Loucy (cell line): Measurements from ENCODE around the gene USP19.

Source experiments
- CTCF ChIP-seq: fragments of 200-600 bp; sonication (generic); conservative IDR thresholded peaks from 2 replicates; pipeline ENCODE4 v1.5.1; 2014; ENCODE audit warnings: mild to moderate bottlenecking, antibody characterized with exemption, low read length
- EZH2phosphoT487 ChIP-seq: fragments of 200-600 bp; IDR thresholded peaks from 2 replicates; pipeline ENCODE4 v1.6.1; 2018; ENCODE audit warnings: antibody characterized with exemption, mild to moderate bottlenecking, moderate library complexity, borderline replicate concordance

- TF ChIP-seq CTCF (no peak), EZH2phosphoT487 (no peak)
These were observed 14.9 kb upstream of the USP19 start for GRCh38 chr3:49135499-49135898.
